Stimulated activated CD8-positive, alpha-beta memory T cell treated with anti-CD3 and anti-CD28 coated beads, Interleukin-15, amount 100 ng/mL, for 48 hours (primary cell): ENCODE measurements around the gene EBP.
"Not testable (repeated sequence)": the region's sequence is repeated elsewhere in the genome, so short reads cannot be mapped to it uniquely, and the experiment has no call there.

Experiments used
- DNase-seq, 2 donors: peaks; one replicate each; pipeline ENCODE4 v3.0.0-alpha.2; 2020; ENCODE audit warnings: low read depth in 2 of 2

Gene EBP

DNA sequence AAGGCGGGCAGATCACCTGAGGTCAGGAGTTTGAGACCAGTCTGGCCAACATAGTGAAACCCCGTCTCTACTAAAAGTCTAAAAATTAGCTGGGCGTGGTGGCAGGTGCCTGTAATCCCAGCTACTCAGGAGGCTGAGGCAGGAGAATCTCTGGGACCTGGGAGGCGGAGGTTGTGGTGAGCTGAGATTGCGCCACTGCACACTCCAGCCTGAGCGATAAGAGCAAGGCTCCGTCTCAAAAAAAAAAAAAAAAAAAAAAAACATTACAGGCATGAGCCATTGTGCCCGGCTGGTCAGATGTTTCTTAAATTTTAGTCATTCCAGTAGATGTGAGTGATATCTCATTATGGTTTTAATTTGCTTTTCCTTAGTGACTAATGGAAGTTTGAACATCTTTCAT, 4.2 kb downstream of the EBP start:
- not testable (repeated sequence) for DNase-seq

DNA sequence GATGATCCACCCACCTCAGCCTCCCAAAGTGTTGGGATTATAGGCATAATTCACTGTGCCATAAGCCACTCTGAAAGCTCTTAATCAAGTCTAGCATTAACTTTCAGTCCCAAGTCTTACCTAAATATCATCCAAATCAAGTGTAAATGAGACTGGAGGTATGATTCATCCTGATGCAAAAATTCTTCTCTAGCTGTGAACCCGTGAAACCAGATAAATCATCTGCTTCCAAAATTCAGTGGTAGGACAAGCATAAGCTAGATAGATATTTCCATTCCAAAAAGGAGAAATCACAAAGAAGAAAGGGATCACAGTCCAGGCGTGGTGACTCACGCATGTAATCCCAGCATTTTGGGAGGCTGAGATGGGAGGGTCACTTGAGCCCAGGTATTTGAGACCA, 9.1 kb downstream of the EBP start:
- no peak for DNase-seq

DNA sequence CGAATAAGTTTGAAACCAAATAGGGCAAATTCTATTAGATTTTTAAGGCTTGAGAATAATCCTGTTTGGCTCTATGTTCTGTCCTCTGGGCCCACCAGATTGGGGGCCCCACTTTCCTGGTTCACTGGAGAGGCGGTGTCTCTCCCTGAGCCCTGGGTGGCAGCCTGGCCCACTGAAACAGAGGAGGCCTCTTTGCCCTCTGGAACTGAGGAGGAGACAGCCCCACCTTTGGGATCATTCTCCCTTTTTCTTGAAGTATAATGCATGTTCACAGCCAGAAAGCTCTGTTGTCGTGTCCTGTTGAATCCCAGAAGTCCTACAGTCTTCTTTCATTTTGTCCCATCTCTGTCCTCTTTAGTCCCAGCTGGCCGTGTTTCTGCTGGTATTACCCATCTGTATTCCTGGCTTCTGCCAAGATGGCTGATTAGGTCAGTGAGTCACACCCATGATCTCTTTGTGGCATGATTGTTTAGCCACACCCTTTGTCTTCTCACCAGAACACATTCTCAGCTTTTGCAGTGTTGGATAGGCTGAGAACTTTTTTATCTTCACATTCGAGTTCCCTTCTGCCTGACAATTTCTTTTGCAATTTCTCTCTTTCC, 9.9 kb downstream of the EBP start:
- no peak for DNase-seq

DNA sequence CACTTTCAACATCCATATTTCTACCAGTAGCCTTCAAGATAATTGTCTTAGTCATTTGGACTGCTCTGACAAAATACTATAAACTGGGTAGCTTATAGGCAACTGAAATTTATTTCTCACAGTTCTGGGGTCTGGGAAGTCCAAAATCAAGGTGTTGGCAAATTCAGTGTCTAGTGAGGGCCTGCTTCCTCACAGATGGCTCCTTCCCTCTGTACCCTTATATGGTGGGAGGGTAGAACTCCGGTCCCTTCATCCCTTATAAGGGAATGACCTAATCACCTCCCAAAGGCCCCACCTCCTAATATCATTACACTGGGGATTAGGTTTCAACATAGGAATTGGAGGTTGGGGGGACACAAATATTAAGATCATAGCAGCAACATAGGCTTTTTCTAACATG, 10.6 kb downstream of the EBP start:
- no peak for DNase-seq

DNA sequence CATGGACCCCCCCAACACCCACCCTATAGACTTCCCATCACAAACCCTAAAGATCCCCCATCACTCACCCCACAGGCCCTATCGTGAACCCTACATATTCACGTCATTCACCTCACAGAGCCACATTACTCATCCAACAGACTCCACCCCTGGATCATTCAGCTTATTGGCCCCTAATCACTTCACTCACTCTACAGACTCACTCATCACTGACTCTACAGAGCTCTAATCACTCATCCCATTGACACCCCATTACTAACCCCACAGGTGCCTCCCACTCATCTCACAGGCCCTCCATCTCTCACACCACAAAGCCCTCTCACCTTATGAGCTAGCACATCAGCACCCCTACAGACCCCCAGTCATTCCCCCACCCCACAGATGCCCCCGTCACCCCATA, 11.6 kb downstream of the EBP start:
- no peak for DNase-seq

DNA sequence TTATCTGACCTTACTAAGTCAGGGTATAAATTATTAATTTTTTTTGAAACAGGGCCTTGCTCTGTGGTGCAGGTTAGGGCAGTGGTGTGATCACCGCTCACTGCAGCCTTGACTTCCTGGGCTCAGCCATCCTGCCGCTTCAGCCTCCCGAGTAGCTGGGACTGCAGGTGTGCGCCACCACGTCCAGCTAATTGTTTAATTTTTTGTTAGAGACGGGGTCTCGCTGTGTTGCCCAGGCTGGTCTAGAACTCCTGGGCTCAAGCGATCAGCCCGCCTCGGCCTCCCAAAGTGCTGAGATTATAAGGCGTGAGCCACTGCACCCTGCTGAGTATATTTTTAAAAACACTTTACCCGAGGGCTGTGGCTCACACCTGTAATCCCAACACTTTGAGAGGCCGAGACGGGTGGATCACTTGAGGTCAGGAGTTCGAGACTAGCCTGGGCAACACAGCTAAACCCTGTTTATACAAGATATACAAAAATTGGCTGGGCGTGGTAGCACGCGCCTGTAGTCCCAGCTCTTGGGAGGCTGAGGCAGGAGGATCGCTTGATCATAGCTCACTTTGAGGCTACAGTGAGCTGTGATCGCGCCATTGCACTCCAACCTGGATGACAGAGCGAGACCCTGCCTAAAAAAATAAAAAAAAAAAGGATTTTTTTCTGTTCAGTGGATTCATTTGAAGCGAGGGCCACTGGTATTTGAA, 17.2 kb downstream of the EBP start:
- no peak for DNase-seq

DNA sequence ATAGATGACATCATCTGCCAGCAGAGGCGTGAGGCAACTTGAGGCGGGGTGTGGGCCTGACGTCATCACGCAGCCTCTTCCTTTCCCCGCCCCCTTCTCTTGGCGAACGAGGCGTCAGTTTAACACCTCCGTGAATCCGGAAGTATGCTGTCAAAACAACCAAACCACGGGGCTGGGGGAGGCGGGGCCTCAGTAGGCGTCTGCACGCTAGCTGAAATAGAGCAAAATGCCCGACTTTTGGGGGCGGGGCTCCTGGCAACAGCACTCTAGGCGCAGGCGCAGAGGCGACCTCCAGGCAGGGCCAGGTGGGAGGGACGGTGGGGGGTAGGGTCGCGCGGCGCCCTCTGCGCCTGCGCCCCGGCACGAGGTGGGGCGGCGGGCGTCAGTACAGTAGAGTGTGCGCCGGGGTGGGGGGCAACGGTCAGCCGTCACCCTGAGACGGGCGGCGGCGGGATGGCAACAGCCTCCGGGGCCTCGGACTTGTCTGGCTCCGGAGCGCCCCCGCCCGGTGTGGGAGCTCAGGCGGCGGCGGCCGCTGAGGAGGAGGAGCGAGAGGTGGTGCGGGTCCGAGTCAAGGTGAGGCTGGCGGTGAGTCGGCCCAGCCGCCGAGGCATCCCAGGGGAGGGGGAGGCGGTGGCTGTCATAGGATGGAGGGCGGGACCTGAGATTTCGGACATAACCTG, 17.9 kb downstream of the EBP start, which contains the start of gene TBC1D25:
TSS of gene TBC1D25 (plus strand) at position 370 of the 683 bp plus-strand sequence. CDS start at position 454, 84 bp downstream.
- DNase-seq: peak; percentile 91 to 95

DNA sequence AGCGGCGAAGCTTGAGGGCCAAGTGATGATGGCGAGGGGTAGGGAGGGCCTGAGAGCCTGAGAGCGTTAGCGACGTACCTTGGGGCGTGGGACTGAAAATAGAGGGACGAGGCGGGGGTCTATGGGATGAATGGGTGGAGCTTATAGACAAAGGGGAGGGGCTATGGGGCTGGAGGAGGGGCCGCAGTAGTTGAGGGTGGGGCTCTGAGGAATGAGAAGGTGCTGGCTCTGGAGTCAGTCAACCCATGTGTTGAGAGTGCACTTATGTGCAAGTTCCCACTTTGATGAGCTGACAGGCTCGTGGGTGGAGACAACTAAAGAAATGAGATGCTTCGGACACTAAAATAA, 18.4 kb downstream of the EBP start:
- peak; percentile 14 to 24 for DNase-seq

DNA sequence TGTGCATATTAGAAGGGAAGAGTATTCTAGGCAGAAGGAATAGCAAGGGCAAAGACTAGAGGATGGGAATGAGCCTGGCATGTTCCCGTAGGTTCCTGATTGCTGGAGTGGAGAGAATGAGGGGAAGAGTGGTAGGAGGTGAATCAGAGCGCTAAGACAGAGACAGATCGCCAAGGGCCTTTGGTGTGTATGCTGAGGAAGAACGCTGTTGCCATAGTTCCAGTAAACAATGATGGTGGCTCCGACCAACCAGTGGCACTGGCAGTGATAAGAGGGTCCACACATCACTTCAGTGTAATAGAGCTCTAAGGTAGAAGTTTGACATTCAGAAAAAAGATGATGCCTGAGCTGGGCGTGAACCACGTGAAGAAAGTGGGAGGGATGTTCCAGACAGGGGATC, 18.9 kb downstream of the EBP start:
- no peak for DNase-seq

DNA sequence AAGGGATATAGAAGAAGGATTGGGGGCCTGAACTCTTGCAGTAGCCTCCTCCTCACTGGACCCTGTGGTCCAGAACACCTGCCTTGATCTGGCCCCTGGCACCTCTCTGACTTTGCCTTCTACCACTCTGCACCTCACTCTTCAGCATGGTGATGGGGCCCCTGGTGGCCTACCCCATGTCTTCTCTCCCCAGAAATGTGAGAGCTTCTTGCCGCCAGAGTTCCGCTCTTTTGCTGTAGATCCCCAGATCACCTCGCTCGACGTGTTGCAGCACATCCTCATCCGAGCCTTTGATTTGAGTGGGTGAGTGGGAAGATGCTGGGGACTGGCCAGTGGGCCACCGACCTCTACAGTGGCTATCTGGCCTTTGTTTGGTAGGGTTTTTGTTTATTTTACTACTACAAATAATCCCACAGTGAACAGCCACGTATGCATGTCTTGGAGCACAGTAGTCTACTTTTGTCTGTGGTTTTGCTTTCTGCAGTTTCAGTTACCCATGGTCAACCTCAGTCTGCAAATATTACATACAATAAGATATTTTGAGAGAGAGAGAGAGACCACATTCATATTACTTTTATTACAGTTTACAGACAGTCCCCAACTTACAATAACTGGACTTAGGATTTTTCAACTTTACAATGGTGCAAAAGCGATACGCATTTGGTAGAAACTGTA, 19.7 kb downstream of the EBP start:
- DNase-seq: no peak

DNA sequence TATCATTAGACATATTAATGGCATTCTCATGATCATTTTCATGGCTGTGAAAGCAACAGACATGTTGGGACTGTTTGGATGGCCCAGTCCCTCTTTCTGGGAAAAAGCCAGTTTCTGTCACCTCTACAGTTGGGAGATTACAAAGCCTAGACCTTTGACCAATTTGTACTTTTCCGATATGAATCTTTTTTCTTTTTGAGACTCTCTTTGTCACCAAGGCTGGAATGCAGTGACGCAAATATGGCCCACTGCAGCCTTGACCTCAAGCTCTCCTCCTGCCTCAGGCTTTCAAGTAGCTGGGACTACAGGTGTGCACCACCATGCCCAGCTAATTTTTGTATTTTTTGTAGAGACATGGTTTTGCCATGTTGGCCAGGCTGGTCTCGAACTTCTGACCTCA, 27.3 kb downstream of the EBP start:
- DNase-seq: no peak

DNA sequence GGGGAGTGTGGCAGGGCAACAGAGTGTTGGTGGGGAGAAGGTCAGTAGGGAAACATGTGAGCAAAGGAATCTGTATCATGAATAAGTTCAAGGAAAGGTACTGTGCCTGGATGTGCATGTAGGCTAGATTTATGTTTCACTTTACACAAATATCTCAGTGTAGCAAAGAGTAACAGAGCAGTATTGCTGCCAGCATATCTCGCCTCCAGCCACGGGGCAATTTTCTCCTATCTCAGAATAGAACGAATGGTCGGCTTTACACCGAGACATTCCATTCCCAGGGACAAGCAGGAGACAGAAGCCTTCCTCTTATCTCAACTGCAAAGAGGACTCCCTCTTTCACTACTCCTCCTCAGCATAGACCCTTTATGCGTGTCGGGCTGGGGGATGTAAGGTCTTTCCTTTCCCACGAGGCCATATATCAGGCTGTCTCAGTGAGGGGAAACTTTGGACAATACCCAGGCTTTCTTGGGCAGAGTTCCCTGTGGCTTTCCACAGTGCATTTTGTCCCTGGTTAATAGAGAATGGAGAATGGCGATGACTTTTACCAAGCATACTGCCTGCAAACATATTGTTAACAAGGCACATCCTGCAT, 34.2 kb downstream of the EBP start:
- DNase-seq: not testable (repeated sequence)

DNA sequence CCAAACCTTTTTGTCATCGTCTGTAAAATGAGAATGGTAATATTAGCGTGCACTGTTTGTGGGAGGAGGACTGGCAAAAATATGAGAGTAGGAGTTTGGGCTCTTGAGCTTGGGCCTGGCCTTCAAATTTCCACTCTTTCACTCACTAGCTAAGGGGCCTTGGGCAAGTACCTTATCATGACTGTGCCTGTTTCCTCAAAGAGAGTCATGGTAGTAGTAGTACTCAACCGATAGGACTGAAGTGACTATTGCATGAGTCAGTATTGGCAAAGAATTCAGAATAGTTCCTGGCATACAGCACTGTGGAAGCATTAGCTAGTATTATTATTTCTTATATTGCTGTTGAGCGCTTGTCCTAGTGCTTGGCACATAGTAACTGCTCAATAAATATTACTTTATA, 36.7 kb downstream of the EBP start:
- DNase-seq: no peak

DNA sequence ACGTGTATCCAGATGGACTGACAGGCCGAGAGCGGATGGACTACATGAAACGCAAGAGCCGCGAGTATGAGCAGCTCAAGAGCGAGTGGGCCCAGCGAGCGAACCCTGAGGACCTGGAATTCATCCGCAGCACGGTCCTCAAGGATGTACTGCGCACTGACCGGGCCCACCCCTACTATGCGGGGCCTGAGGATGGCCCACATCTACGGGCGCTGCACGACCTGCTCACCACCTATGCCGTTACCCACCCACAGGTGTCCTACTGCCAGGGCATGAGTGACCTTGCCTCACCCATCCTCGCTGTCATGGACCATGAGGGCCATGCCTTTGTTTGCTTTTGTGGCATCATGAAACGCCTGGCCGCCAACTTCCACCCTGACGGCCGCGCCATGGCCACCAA, 38.0 kb downstream of the EBP start:
- DNase-seq: no peak

DNA sequence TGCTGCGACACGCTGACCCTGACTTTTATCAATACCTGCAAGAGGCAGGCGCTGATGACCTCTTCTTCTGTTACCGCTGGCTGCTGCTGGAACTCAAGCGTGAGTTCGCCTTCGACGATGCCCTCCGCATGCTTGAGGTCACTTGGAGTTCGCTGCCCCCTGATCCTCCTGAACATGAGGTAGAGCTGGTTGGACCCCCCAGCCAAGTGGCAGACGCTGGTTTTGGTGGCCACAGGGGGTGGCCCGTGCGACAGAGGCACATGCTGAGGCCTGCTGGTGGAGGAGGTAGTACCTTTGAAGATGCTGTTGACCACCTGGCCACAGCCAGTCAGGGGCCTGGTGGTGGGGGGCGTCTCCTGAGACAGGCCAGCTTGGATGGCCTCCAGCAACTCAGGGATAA, 38.4 kb downstream of the EBP start:
- DNase-seq: no peak

DNA sequence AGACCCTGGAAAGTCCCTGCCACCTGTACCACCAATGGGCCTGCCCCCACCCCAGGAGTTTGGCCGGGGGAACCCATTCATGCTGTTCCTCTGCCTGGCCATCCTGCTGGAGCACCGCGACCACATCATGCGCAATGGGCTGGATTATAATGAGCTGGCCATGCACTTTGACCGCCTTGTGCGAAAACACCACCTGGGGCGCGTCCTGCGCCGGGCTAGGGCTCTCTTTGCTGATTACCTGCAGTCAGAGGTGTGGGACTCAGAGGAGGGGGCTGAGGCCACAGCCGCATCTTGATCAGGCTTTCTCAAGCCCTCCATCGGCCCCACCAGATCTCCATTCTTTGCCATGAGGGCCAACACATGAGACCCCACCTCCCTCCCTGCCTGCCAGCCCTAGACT, 39.1 kb downstream of the EBP start:
- DNase-seq: no peak

DNA sequence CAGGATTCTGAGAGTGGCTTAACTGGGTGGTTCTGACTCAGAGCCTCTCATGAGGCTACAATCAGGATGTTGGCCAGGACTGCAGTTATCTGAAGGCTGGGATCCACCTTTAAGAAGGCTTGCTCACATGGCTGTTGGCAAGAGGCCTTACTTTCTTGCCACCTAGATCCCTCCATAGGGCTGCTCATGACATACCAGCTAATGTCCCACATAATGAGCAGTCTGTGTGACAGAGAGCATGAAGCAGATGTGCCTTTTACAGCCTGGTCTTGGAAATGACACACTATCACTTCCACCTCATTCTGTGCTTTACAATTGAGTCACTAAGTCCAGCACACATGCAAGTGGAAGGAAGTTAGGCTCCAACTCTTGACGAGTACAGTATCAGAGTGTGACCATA, 48.4 kb downstream of the EBP start:
- DNase-seq: no peak

DNA sequence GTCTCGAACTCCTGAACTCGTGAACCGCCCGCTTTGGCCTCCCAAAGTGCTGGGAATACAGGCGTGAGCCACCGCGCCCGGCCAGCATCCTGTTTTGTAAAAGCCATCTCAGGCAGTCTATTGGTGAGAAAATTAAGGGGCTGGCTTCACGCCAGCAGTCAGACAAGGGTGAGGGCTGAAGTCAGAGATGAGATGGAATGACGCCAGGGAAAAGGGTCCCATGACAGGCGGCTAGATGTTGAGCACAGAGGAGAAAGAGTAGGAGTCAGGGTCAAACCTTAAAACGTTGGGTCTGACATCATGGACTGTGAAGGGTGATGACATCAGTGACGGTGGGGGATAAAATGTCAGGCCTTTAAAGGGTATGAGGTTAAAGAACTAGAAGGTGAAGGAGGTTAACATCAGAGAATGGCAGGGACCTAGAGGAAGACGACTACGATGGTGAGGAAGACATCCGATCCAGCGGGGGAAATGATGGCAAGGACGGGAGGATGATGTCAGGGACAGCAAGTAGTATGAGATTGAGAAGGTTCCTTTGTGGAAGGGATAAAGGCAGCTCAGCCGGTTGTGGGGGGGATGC, 52.2 kb downstream of the EBP start:
- DNase-seq: no peak

DNA sequence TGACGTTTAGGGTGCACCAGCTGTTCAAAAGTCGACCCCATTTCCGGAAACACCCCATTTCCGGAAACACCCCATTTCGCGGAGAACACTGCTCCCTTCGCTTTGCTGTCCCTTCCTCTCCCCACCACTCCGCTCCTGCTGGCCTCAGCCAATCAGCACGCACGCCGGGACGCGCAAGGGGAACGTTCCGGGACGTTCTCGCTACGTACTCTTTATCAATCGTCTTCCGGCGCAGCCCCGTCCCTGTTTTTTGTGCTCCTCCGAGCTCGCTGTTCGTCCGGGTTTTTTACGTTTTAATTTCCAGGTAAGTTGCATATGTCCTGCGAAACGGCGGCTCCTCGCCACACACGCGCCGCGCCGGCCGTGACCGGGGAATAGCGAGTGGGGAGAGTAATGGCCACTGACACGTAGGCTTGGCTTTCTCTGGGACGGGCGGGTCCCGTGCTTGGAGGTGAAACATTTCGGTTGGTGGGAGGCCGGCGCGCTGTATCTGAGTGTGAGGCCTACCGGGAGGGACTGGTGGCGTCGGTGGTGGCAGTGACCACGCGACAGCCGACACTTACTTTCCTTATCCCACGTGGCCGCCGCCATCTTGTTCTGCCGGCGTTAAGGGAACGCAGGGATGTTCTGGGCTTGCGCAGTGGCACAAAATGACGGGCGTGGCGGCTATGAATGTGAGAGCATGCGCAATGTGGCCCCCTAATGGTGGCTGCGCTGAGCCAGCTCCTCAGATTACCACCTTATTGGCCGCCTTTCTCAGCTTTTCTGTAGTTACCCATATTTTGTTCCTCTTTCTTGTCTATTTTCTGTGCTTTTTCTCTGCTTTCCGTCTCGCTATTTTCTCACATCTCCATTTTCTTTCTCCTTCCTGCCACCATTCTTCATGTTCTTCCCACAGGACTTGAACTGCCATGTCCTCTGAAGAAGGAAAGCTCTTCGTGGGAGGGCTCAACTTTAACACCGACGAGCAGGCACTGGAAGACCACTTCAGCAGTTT, 53.0 kb downstream of the EBP start, which contains the start of gene RBM3:
TSS of gene RBM3 (plus strand) at position 215 of the 997 bp plus-strand sequence. CDS start at position 912, 697 bp downstream.
- DNase-seq: peak; percentile 84 to 86

DNA sequence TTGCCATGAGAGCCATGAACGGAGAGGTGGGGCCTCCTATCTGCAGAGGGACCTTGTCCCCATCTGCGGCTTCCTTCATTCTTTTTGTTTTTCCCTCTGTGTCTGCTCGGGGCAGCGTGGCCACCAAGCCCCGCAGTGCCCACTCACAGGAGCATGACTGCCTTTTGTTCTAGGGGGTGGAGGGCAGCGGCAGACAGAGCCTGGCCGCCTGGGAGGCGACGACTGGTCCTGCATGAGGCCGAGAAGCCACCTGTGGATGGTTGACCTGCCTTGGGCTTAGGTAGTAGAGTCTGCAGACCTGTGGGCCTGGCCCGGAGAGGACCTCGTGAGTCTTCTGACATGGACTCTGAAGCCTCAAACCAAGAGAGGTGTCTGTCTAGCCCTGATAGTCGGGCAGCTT, 54.0 kb downstream of the EBP start:
- no peak for DNase-seq

DNA sequence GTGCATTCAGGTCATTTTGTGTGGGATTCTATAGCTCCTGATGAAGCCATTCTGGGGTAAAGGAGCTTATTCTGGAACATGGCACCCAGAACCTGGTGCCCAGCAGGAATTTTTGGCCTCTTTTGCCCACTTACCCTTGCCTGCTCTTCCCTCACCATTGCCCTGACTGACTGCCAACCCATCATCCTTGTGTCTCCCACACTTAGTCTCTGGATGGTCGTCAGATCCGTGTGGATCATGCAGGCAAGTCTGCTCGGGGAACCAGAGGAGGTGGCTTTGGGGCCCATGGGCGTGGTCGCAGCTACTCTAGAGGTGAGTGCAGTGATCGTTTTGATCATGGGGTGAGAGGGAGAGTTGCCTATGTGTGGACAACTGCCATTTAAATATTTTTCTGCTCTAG, 54.5 kb downstream of the EBP start:
- DNase-seq: no peak
